HepG2 (cell line): ENCODE data around the gene ADPRHL1. TPM values are rescaled to one million over a fixed set of nuclear protein-coding genes. Genes with fewer than 3 reads are reported as not detected.

Experiments used
- ATAC-seq: fragments of 200-7000 bp; cut with Tn5 transposase; 3 replicates; pipeline ENCODE4 v1.9.1; 2020; ENCODE audit warnings: mild to moderate bottlenecking, moderate library complexity
- BruUV-seq: library from RNA; stranded (reverse); fragments of 400-500 nt; replicated peaks from 2 replicates; lab custom pipeline; 2021; lab: Mats Ljungman, UMichigan
- CTCF ChIA-PET: fragments of 300-600 bp; formaldehyde crosslinking; extraction: SDS; loops from one replicate; lab custom pipeline; 2021; ENCODE audit warnings: low total read pairs, inconsistent platforms, low intra/inter-chr PET ratio; lab: Yijun Ruan, JAX
- POLR2A ChIA-PET: fragments of 350-600 bp; sonication (Branson Sonifier 250); formaldehyde crosslinking; loops from one replicate; lab custom pipeline; 2020; ENCODE audit warnings: antibody characterized with exemption, inconsistent platforms; lab: Yijun Ruan, JAX
- DNase-seq: peaks from one replicate; pipeline ENCODE4 v3.0.0-alpha.2; 2015; ENCODE audit warnings: low spot score
- FAIRE-seq: peaks from 3 replicates; lab custom pipeline; 2011; peaks lifted over from hg19 to GRCh38; lab: Jason Lieb, UNC
- H2AFZ ChIP-seq: one replicate; pipeline ENCODE4 v1.6.1; 2011; ENCODE audit warnings: low read length, inconsistent platforms
- H3K27ac ChIP-seq: fragments of 300-600 bp; 3 replicates; pipeline ENCODE4 v1.8.0; 2011; ENCODE audit warnings: mixed run types, mild to moderate bottlenecking, mixed read lengths, low read length, inconsistent platforms; ENCODE audit not compliant: insufficient read depth; ENCODE audit errors: extremely low read length
- H3K27me3 ChIP-seq, 2 experiments: fragments of 200-600 bp in 1 of 2; 2 replicates in 1 of 2; 3 replicates in 1 of 2; pipeline versions ENCODE4 v1.6.0 to v1.8.0; 2011; ENCODE audit warnings: low read length in 2 of 2, mild to moderate bottlenecking in 2 of 2, moderate library complexity in 2 of 2, inconsistent platforms in 1 of 2; ENCODE audit not compliant: insufficient read depth in 2 of 2, control insufficient read depth in 1 of 2
- H3K36me3 ChIP-seq, 2 experiments: fragments of 200-600 bp in 1 of 2; replicated peaks in 1 of 2; 2 replicates in 1 of 2; 3 replicates in 1 of 2; pipeline versions ENCODE4 v1.5.1 to v1.8.0; 2011; ENCODE audit warnings: low read length in 2 of 2, inconsistent platforms in 1 of 2; ENCODE audit not compliant: insufficient read depth in 2 of 2, control insufficient read depth in 1 of 2
- H3K4me1 ChIP-seq: 2 replicates; pipeline ENCODE4 v1.5.1; 2012; ENCODE audit warnings: low read length, inconsistent platforms; ENCODE audit not compliant: insufficient read depth
- H3K4me2 ChIP-seq: 2 replicates; pipeline ENCODE4 v1.6.0; 2011; ENCODE audit warnings: low read depth, low read length, inconsistent platforms
- H3K4me3 ChIP-seq, 3 experiments: fragments of 200-600 bp in 1 of 3; sonication (generic), shearing (Covaris generic) in 1 of 3; replicated peaks in 1 of 3; 2 replicates each; pipeline ENCODE4 v1.5.1; 2011 to 2016; ENCODE audit warnings: low read length in 3 of 3, inconsistent platforms in 2 of 3, low read depth in 2 of 3, mild to moderate bottlenecking in 2 of 3, control low read depth in 1 of 3, mixed read lengths in 1 of 3; ENCODE audit not compliant: insufficient read depth in 1 of 3
- H3K79me2 ChIP-seq: one replicate; pipeline ENCODE4 v1.6.1; 2011; ENCODE audit warnings: low read length, inconsistent platforms; ENCODE audit not compliant: insufficient read depth
- H3K9ac ChIP-seq: 2 replicates; pipeline ENCODE4 v1.6.0; 2011; ENCODE audit warnings: mild to moderate bottlenecking, low read depth, low read length, inconsistent platforms; ENCODE audit not compliant: insufficient read depth
- H3K9me3 ChIP-seq: 2 replicates; pipeline ENCODE4 v1.5.1; 2012; ENCODE audit warnings: mild to moderate bottlenecking, low read length
- H4K20me1 ChIP-seq: 2 replicates; pipeline ENCODE4 v1.6.0; 2011; ENCODE audit warnings: inconsistent platforms, mild to moderate bottlenecking, low read length, moderate library complexity; ENCODE audit not compliant: insufficient read depth
- ETV5 ChIP-seq: IDR thresholded peaks from 2 replicates; pipeline ENCODE4 v1.6.1; 2018; ENCODE audit warnings: missing biosample characterization, missing genetic modification reagents, inconsistent platforms, borderline replicate concordance
- HNRNPK ChIP-seq: fragments of 200-400 bp; formaldehyde crosslinking; IDR thresholded peaks from 2 replicates; pipeline ENCODE4 v1.6.1; 2018; ENCODE audit warnings: low read length, low read depth, moderate library complexity, mild to moderate bottlenecking; ENCODE audit not compliant: poor library complexity, severe bottlenecking
- MAF1 ChIP-seq: sonication (generic); formaldehyde crosslinking; IDR thresholded peaks from 2 replicates; pipeline ENCODE4 v1.5.0; 2020; ENCODE audit warnings: missing genetic modification reagents, borderline replicate concordance
- SAP130 ChIP-seq: IDR thresholded peaks from 2 replicates; pipeline ENCODE4 v1.6.1; 2016; ENCODE audit warnings: low read depth
- THAP11 ChIP-seq: IDR thresholded peaks from 2 replicates; pipeline ENCODE4 v1.6.1; 2016; ENCODE audit warnings: missing biosample characterization, missing genetic modification reagents
- ZBTB42 ChIP-seq: sonication (generic); formaldehyde crosslinking; IDR thresholded peaks from 2 replicates; pipeline ENCODE4 v1.5.0; 2020; ENCODE audit warnings: mild to moderate bottlenecking, missing genetic modification reagents
- ZNF207 ChIP-seq: fragments of 450-650 bp; IDR thresholded peaks from 2 replicates; pipeline ENCODE4 v1.6.1; 2016; ENCODE audit warnings: antibody characterized with exemption, borderline replicate concordance
- ZNF598 ChIP-seq: sonication (generic); formaldehyde crosslinking; IDR thresholded peaks from 2 replicates; pipeline ENCODE4 v1.5.1; 2020; ENCODE audit warnings: mild to moderate bottlenecking, missing genetic modification reagents, borderline replicate concordance
- ZNF619 ChIP-seq: sonication (generic); formaldehyde crosslinking; IDR thresholded peaks from 2 replicates; pipeline ENCODE4 v1.4.0; 2020; ENCODE audit warnings: mild to moderate bottlenecking, missing genetic modification reagents
- ZNF772 ChIP-seq: sonication (generic); formaldehyde crosslinking; IDR thresholded peaks from 2 replicates; pipeline ENCODE4 v1.5.0; 2020; ENCODE audit warnings: mild to moderate bottlenecking, missing genetic modification reagents
- WGBS: methylation state at CpG from one replicate; pipeline ENCODE4 v1.1.6; 2017; ENCODE audit warnings: low lambda C conversion rate; 5-methylcytosine and 5-hydroxymethylcytosine counted together
- in situ Hi-C: cut with HindIII; loops from 2 replicates; pipeline ENCODE4 v1.10.0; 2017; ENCODE audit warnings: low pct_unique_long_range_greater_than_20kb; ENCODE audit not compliant: extremely low pct_ligation_motif_present
- intact Hi-C: fragments of 100-400 bp; cut with micrococcal nuclease; formaldehyde crosslinking; loops from one replicate; pipeline ENCODE4 v1.10.0; 2022; ENCODE audit not compliant: unreplicated experiment
- polyA plus RNA-seq, 8 experiments: library from polyadenylated mRNA; depleted of rRNA in 3 of 8; stranded (reverse) in 7 of 8; unstranded in 1 of 8; fragments of >200 nt; fragmentation: Illumina TruSeq in 4 of 8; extraction: Trizol in 4 of 8; gene quantifications; 2 replicates each; pipeline versions ENCODE4 v1.2.1 to v1.2.3, GENCODE V29; 2011 to 2016; ENCODE audit warnings: low read depth in 4 of 8, missing spikeins in 1 of 8, mixed read lengths in 1 of 8; ENCODE audit not compliant: insufficient read depth in 1 of 8
- total RNA-seq, 5 experiments: library from RNA; depleted of rRNA; stranded (reverse); fragments of >200 nt; fragmentation: Illumina TruSeq; extraction: Trizol; gene quantifications; 2 replicates each; pipeline ENCODE4 v1.2.3, GENCODE V29; 2016; ENCODE audit warnings: low read depth in 1 of 5
- TF ChIP-seq, protein P1 (sequence below), 2 experiments: fragments of 450-650 bp in 1 of 2; sonication (generic) in 1 of 2; formaldehyde crosslinking in 1 of 2; IDR thresholded peaks; 2 replicates each; pipeline versions ENCODE4 v1.6.1 to v1.8.0; 2016 to 2022; ENCODE audit warnings: antibody characterized with exemption in 1 of 2, mild to moderate bottlenecking in 1 of 2, missing genetic modification reagents in 1 of 2
- TF ChIP-seq, protein P2 (sequence below): sonication (generic); formaldehyde crosslinking; IDR thresholded peaks from 2 replicates; pipeline ENCODE4 v1.8.1; 2023; ENCODE audit warnings: mild to moderate bottlenecking, missing genetic modification reagents
- TF ChIP-seq, protein P3 (sequence below): fragments of 450-650 bp; IDR thresholded peaks from 2 replicates; pipeline ENCODE4 v1.6.1; 2017; ENCODE audit warnings: mild to moderate bottlenecking

The ADPRHL1 gene
- total and polyA plus RNA-seq, 2 of the 13 experiments (the other 11 are each of a cell fraction or from before 2014, with no cell fraction given) = 0.34 to 0.40 TPM

DNA sequence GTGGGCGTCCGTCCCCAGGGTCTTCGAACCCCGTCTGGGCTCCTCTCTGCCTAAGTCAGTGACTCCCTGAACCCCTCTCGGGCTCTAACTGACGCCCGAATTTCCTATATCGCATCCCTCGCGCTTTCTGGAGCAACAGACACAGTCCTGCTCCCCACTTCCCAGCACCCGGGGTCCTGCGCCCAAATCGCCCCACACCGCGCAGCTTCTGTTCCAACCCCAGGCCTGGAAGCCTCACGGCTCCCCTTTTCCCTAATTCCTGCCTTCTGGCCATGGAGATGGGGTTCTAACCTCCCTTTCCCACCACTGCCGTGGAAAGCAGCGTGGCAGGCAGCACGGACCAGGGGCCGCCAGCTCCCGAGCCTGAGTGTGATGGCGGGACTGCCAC, 87.7 kb downstream of the ADPRHL1 start:
- no peak overlapping the region for H3K27ac ChIP-seq
- BruUV-seq = no TSS peak
- no peak overlapping the region for H3K4me3 ChIP-seq
- WGBS = 86% methylated on average over 22 of the region's 22 CpGs
- ATAC-seq (no peak), FAIRE-seq (no peak), DNase-seq (no peak)
- POLR2A ChIA-PET = no interaction called here
- CTCF ChIA-PET = no interaction called here
- H3K27me3 ChIP-seq = peaks cover 6 to 24% of the 10 kb centered on the region in 2 experiments; a peak in 4 of 5 replicates
- peaks cover 15% of the 10 kb centered on the region for H3K79me2 ChIP-seq
- no peaks in the 10 kb centered on the region for H3K9me3 ChIP-seq
- intact Hi-C loops = no loop called here
- peaks cover 9% of the 10 kb centered on the region; the same call in 1 of the 2 replicates for H4K20me1 ChIP-seq
- peaks cover 43% of the 10 kb centered on the region for H3K4me1 ChIP-seq
- H3K36me3 ChIP-seq = peaks cover 0 to 6% of the 10 kb centered on the region in 2 experiments; a peak in 1 of 5 replicates
- no peak overlapping the region for H3K9ac ChIP-seq
- in situ Hi-C loops = no loop called here
- no peak overlapping the region for H3K4me2 ChIP-seq
- H2AFZ ChIP-seq = no peak overlapping the region
- TF ChIP-seq ETV5 (CRISPR knock-in tag) = no peak
- TF ChIP-seq ZNF772 (CRISPR knock-in tag) = no peak
- TF ChIP-seq ZNF207 = no peak
- TF ChIP-seq ZBTB42 (CRISPR knock-in tag) = no peak
- TF ChIP-seq SAP130 = no peak
- no peak for TF ChIP-seq HNRNPK
- TF ChIP-seq THAP11 (CRISPR knock-in tag) = no peak
- TF ChIP-seq ZNF619 = no peak
- TF ChIP-seq, protein P1, sequence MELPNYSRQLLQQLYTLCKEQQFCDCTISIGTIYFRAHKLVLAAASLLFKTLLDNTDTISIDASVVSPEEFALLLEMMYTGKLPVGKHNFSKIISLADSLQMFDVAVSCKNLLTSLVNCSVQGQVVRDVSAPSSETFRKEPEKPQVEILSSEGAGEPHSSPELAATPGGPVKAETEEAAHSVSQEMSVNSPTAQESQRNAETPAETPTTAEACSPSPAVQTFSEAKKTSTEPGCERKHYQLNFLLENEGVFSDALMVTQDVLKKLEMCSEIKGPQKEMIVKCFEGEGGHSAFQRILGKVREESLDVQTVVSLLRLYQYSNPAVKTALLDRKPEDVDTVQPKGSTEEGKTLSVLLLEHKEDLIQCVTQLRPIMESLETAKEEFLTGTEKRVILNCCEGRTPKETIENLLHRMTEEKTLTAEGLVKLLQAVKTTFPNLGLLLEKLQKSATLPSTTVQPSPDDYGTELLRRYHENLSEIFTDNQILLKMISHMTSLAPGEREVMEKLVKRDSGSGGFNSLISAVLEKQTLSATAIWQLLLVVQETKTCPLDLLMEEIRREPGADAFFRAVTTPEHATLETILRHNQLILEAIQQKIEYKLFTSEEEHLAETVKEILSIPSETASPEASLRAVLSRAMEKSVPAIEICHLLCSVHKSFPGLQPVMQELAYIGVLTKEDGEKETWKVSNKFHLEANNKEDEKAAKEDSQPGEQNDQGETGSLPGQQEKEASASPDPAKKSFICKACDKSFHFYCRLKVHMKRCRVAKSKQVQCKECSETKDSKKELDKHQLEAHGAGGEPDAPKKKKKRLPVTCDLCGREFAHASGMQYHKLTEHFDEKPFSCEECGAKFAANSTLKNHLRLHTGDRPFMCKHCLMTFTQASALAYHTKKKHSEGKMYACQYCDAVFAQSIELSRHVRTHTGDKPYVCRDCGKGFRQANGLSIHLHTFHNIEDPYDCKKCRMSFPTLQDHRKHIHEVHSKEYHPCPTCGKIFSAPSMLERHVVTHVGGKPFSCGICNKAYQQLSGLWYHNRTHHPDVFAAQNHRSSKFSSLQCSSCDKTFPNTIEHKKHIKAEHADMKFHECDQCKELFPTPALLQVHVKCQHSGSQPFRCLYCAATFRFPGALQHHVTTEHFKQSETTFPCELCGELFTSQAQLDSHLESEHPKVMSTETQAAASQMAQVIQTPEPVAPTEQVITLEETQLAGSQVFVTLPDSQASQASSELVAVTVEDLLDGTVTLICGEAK (IDR thresholded peaks at IDR 0.05) = no peak
- TF ChIP-seq, protein P1 (CRISPR knock-in tag; IDR thresholded peaks at IDR 0.05) = no peak
- TF ChIP-seq, protein P2, sequence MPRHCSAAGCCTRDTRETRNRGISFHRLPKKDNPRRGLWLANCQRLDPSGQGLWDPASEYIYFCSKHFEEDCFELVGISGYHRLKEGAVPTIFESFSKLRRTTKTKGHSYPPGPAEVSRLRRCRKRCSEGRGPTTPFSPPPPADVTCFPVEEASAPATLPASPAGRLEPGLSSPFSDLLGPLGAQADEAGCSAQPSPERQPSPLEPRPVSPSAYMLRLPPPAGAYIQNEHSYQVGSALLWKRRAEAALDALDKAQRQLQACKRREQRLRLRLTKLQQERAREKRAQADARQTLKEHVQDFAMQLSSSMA (CRISPR knock-in tag) = no peak
- TF ChIP-seq, protein P3, sequence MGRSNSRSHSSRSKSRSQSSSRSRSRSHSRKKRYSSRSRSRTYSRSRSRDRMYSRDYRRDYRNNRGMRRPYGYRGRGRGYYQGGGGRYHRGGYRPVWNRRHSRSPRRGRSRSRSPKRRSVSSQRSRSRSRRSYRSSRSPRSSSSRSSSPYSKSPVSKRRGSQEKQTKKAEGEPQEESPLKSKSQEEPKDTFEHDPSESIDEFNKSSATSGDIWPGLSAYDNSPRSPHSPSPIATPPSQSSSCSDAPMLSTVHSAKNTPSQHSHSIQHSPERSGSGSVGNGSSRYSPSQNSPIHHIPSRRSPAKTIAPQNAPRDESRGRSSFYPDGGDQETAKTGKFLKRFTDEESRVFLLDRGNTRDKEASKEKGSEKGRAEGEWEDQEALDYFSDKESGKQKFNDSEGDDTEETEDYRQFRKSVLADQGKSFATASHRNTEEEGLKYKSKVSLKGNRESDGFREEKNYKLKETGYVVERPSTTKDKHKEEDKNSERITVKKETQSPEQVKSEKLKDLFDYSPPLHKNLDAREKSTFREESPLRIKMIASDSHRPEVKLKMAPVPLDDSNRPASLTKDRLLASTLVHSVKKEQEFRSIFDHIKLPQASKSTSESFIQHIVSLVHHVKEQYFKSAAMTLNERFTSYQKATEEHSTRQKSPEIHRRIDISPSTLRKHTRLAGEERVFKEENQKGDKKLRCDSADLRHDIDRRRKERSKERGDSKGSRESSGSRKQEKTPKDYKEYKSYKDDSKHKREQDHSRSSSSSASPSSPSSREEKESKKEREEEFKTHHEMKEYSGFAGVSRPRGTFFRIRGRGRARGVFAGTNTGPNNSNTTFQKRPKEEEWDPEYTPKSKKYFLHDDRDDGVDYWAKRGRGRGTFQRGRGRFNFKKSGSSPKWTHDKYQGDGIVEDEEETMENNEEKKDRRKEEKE = no peak
- no peak for TF ChIP-seq MAF1 (CRISPR knock-in tag)
- no peak for TF ChIP-seq ZNF598 (CRISPR knock-in tag)
